Gastrocnemius medialis (tissue), 4 donors: ENCODE data around the gene HS3ST2.

Experiments
- POLR2A ChIP-seq, 2 donors: fragments of 450-650 bp; IDR thresholded peaks; one replicate each; pipeline ENCODE4 v1.6.1; 2017; ENCODE audit warnings: antibody characterized with exemption in 2 of 2, mild to moderate bottlenecking in 2 of 2, moderate library complexity in 2 of 2
- TF ChIP-seq, protein P1 (sequence below), 5 experiments: fragments of 450-650 bp in 3 of 5; fragments of 200-600 bp in 2 of 5; sonication (generic) in 2 of 5; IDR thresholded peaks in 4 of 5; conservative IDR thresholded peaks in 1 of 5; 1 replicate in 4 of 5; 2 replicates in 1 of 5; pipeline ENCODE4 v1.5.1; 2016 to 2019; ENCODE audit warnings: antibody characterized with exemption in 5 of 5, mild to moderate bottlenecking in 3 of 5, moderate library complexity in 3 of 5

DNA sequence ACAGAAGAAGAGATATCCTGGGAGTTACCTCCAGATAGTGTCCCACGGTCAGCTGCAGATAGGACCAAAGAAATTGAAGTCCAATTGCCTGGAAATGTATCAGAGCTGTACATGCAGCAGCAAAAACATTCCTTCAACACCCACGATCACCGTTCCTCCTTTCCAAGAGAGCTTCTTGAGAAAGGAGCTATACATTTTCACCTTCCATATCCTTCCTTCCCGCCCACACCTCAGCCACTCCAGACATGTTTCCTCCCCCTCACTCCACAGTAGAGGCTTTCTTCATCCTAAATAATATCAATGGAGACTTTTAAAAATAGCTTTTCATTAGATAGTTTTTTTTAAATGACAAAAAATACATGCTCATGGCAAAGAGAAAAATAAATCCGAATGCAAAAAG, 87.6 kb downstream of the HS3ST2 start:
- TF ChIP-seq, protein P1, sequence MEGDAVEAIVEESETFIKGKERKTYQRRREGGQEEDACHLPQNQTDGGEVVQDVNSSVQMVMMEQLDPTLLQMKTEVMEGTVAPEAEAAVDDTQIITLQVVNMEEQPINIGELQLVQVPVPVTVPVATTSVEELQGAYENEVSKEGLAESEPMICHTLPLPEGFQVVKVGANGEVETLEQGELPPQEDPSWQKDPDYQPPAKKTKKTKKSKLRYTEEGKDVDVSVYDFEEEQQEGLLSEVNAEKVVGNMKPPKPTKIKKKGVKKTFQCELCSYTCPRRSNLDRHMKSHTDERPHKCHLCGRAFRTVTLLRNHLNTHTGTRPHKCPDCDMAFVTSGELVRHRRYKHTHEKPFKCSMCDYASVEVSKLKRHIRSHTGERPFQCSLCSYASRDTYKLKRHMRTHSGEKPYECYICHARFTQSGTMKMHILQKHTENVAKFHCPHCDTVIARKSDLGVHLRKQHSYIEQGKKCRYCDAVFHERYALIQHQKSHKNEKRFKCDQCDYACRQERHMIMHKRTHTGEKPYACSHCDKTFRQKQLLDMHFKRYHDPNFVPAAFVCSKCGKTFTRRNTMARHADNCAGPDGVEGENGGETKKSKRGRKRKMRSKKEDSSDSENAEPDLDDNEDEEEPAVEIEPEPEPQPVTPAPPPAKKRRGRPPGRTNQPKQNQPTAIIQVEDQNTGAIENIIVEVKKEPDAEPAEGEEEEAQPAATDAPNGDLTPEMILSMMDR (IDR thresholded peaks at IDR 0.05 in 4 of 5, conservative IDR thresholded peaks at IDR 0.05 in 1 of 5): no peak
- TF ChIP-seq POLR2A (IDR thresholded peaks at IDR 0.05): no peak
